ENCODE results near the gene TNFAIP8L3.

- TF ChIP-seq CTCF (IDR thresholded peaks at IDR 0.05; ENCODE audit: insufficient read depth, low read length, poor library complexity, severe bottlenecking) = no peak
- TF ChIP-seq EZH2phosphoT487 (conservative IDR thresholded peaks at IDR 0.05; ENCODE audit: low read length) = no peak
Measured at GRCh38 chr15:51129535-51130188, 35.0 kb upstream of the TNFAIP8L3 start.

All from SU-DHL-6 (cell line).